SK-N-SH treated with all-trans-retinoic acid at 6 μM for 48 hours (cell line): ENCODE measurements around the gene TNS4.
A peak's percentile ranks its signal among the peaks of the same experiment; 100 is the strongest.

Source experiments
- ATAC-seq: fragments of 200-7000 bp; cut with Tn5 transposase; 3 replicates; pipeline ENCODE4 v1.9.1; 2020; ENCODE audit warnings: mild to moderate bottlenecking, moderate library complexity
- ARNTL ChIP-seq: fragments of 450-650 bp; formaldehyde crosslinking; IDR thresholded peaks from 2 replicates; pipeline ENCODE4 v1.5.0; 2020; ENCODE audit warnings: low read depth, mild to moderate bottlenecking, moderate library complexity, borderline replicate concordance
- BACH2 ChIP-seq: fragments of 250-450 bp; sonication (Bioruptor Pico); IDR thresholded peaks from 2 replicates; pipeline ENCODE4 v1.9.0; 2021; ENCODE audit warnings: mild to moderate bottlenecking, borderline replicate concordance
- CREB5 ChIP-seq: fragments of 250-450 bp; sonication (Bioruptor Pico); IDR thresholded peaks from 2 replicates; pipeline ENCODE4 v1.5.1; 2020; ENCODE audit warnings: low read depth, mild to moderate bottlenecking, moderate library complexity
- CSDC2 ChIP-seq: fragments of 250-450 bp; sonication (Bioruptor Pico); IDR thresholded peaks from 2 replicates; pipeline ENCODE4 v1.5.0; 2020; ENCODE audit warnings: mild to moderate bottlenecking, moderate library complexity
- ESRRG ChIP-seq: fragments of 250-450 bp; sonication (Bioruptor Pico); IDR thresholded peaks from 2 replicates; pipeline ENCODE4 v1.6.1; 2021; ENCODE audit warnings: mild to moderate bottlenecking
- GLIS3 ChIP-seq: fragments of 250-450 bp; sonication (Bioruptor Pico); IDR thresholded peaks from 2 replicates; pipeline ENCODE4 v1.5.0; 2020; ENCODE audit warnings: mild to moderate bottlenecking, moderate library complexity
- ISL1 ChIP-seq: fragments of 250-450 bp; sonication (Bioruptor Pico); IDR thresholded peaks from 2 replicates; pipeline ENCODE4 v2.1.2; 2022; ENCODE audit warnings: mild to moderate bottlenecking, moderate library complexity
- OSR1 ChIP-seq: fragments of 250-450 bp; sonication (Bioruptor Pico); IDR thresholded peaks from 2 replicates; pipeline ENCODE4 v1.8.0; 2022; ENCODE audit warnings: moderate library complexity, mild to moderate bottlenecking, inconsistent platforms
- PPARA ChIP-seq: fragments of 250-450 bp; sonication (Bioruptor Pico); IDR thresholded peaks from 2 replicates; pipeline ENCODE4 v1.5.0; 2020; ENCODE audit warnings: mild to moderate bottlenecking, borderline replicate concordance
- RARB ChIP-seq: fragments of 250-450 bp; sonication (Bioruptor Pico); IDR thresholded peaks from 2 replicates; pipeline ENCODE4 v1.8.0; 2021; ENCODE audit warnings: mild to moderate bottlenecking, moderate library complexity
- SNAI2 ChIP-seq: fragments of 250-450 bp; sonication (Bioruptor Pico); IDR thresholded peaks from 2 replicates; pipeline ENCODE4 v1.5.0; 2020; ENCODE audit warnings: mild to moderate bottlenecking, moderate library complexity
- TCF4 ChIP-seq: fragments of 250-450 bp; sonication (Bioruptor Pico); IDR thresholded peaks from 2 replicates; pipeline ENCODE4 v1.8.0; 2021; ENCODE audit warnings: mild to moderate bottlenecking, moderate library complexity, borderline replicate concordance
- TOX ChIP-seq: fragments of 250-450 bp; sonication (Bioruptor Pico); IDR thresholded peaks from 2 replicates; pipeline ENCODE4 v1.8.0; 2021; ENCODE audit warnings: mild to moderate bottlenecking, moderate library complexity, borderline replicate concordance
- ZC3H10 ChIP-seq: fragments of 250-450 bp; sonication (Bioruptor Pico); IDR thresholded peaks from 2 replicates; pipeline ENCODE4 v1.5.1; 2021; ENCODE audit warnings: mild to moderate bottlenecking, moderate library complexity
- ZFP3 ChIP-seq: fragments of 250-450 bp; sonication (Bioruptor Pico); IDR thresholded peaks from 2 replicates; pipeline ENCODE4 v1.5.0; 2020; ENCODE audit warnings: mild to moderate bottlenecking, moderate library complexity
- ZFP30 ChIP-seq: fragments of 450-650 bp; formaldehyde crosslinking; IDR thresholded peaks from 2 replicates; pipeline ENCODE4 v1.5.0; 2022; ENCODE audit warnings: mild to moderate bottlenecking, moderate library complexity
- ZNF565 ChIP-seq: fragments of 450-650 bp; formaldehyde crosslinking; conservative IDR thresholded peaks from 2 replicates; pipeline ENCODE4 v1.5.0; 2020; ENCODE audit warnings: low read depth, mild to moderate bottlenecking, moderate library complexity
- ZNF8 ChIP-seq: fragments of 450-650 bp; formaldehyde crosslinking; IDR thresholded peaks from 2 replicates; pipeline ENCODE4 v1.5.0; 2020; ENCODE audit warnings: mild to moderate bottlenecking, moderate library complexity
- TF ChIP-seq, protein P1 (sequence below): fragments of 250-450 bp; sonication (Bioruptor Pico); IDR thresholded peaks from 2 replicates; pipeline ENCODE4 v1.8.0; 2021; ENCODE audit warnings: low read depth, mild to moderate bottlenecking, moderate library complexity, borderline replicate concordance
- TF ChIP-seq, protein P2 (sequence below): fragments of 250-450 bp; sonication (Bioruptor Pico); IDR thresholded peaks from 2 replicates; pipeline ENCODE4 v1.8.0; 2020; ENCODE audit warnings: mild to moderate bottlenecking, moderate library complexity, borderline replicate concordance

TNS4 gene

GRCh38 chr17:40487371-40488020 lies 13.9 kb downstream of the TNS4 start:
- TF ChIP-seq CSDC2 (CRISPR knock-in tag) (no peak), CREB5 (CRISPR knock-in tag) (no peak), RARB (CRISPR knock-in tag) (no peak), TOX (no peak)
- TF ChIP-seq, all 23 proteins: peak for 0
- ATAC-seq, result no peak

DNA sequence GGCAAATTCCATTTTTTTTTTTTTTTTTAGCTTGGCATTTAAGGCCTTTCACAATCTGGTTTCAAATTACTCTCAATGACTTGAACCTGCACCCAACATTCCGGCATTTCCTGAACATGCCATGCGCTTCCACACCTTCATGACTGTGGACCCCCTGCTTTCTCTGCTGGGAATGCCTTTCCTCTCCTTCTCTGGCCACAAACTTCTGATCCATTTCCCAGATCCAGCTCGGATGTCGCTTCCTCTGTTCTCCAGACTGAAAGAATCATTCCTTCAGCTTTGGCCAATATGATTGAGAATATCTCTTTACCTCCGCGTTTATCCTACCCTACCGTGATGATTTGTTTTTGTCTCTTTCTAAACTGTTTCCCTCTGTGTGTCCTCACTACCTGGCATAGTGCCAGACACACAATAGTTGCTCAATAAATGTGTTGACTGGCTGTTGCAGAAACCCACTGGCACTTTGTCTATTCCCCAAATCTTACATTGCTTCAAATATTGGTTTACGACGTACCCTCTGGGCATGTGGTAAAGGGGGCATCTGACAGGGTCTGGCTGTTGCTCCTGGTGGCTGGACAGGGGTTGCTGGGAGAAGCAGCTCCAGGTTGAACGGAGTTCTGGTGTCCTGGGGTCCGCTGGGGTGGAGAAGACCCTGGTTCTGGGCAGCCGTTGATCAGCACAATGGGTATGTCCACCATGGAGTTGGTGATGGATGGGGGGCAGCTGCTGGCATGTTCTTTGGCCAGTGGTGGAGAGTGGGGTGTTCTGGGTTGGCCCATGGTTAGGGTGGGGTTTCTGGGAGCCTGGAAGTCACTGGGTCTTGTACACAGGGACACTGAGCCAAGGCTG lies 14.7 kb downstream of the TNS4 start:
- TF ChIP-seq ARNTL (CRISPR knock-in tag), result no peak
- no peak for TF ChIP-seq TCF4 (CRISPR knock-in tag)
- TF ChIP-seq, protein P1, sequence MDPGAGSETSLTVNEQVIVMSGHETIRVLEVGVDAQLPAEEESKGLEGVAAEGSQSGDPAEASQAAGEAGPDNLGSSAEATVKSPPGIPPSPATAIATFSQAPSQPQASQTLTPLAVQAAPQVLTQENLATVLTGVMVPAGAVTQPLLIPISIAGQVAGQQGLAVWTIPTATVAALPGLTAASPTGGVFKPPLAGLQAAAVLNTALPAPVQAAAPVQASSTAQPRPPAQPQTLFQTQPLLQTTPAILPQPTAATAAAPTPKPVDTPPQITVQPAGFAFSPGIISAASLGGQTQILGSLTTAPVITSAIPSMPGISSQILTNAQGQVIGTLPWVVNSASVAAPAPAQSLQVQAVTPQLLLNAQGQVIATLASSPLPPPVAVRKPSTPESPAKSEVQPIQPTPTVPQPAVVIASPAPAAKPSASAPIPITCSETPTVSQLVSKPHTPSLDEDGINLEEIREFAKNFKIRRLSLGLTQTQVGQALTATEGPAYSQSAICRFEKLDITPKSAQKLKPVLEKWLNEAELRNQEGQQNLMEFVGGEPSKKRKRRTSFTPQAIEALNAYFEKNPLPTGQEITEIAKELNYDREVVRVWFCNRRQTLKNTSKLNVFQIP (CRISPR knock-in tag), result no peak
- no peak for TF ChIP-seq OSR1 (CRISPR knock-in tag)
- TF ChIP-seq PPARA, result no peak
- TF ChIP-seq, protein P2, sequence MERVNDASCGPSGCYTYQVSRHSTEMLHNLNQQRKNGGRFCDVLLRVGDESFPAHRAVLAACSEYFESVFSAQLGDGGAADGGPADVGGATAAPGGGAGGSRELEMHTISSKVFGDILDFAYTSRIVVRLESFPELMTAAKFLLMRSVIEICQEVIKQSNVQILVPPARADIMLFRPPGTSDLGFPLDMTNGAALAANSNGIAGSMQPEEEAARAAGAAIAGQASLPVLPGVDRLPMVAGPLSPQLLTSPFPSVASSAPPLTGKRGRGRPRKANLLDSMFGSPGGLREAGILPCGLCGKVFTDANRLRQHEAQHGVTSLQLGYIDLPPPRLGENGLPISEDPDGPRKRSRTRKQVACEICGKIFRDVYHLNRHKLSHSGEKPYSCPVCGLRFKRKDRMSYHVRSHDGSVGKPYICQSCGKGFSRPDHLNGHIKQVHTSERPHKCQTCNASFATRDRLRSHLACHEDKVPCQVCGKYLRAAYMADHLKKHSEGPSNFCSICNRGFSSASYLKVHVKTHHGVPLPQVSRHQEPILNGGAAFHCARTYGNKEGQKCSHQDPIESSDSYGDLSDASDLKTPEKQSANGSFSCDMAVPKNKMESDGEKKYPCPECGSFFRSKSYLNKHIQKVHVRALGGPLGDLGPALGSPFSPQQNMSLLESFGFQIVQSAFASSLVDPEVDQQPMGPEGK, result no peak

GRCh38 chr17:40485851-40486521 lies 15.4 kb downstream of the TNS4 start:
- TF ChIP-seq ARNTL (CRISPR knock-in tag), result no peak
- TF ChIP-seq BACH2 (CRISPR knock-in tag), result no peak
- TF ChIP-seq ZNF8 (CRISPR knock-in tag), result no peak
- no peak for TF ChIP-seq PPARA
- no peak for TF ChIP-seq CREB5 (CRISPR knock-in tag)
- no peak for TF ChIP-seq ZC3H10 (CRISPR knock-in tag)
- TF ChIP-seq ZNF565 (CRISPR knock-in tag), result no peak
- no peak for TF ChIP-seq CSDC2 (CRISPR knock-in tag)
- TF ChIP-seq TOX, result no peak; the same call in 1 of the 2 replicates
- no peak for TF ChIP-seq ZFP3 (CRISPR knock-in tag)
- no peak for TF ChIP-seq TCF4 (CRISPR knock-in tag)
- no peak for TF ChIP-seq SNAI2
- no peak for TF ChIP-seq ZFP30 (CRISPR knock-in tag)
- TF ChIP-seq ISL1 (CRISPR knock-in tag), result no peak
- no peak for TF ChIP-seq ESRRG (CRISPR knock-in tag)
- TF ChIP-seq GLIS3, result no peak
- TF ChIP-seq, protein P2, result no peak
- TF ChIP-seq, protein P1 (CRISPR knock-in tag), result no peak

More for the DNA sequence above, 14.7 kb downstream of the TNS4 start:
- ATAC-seq, result no peak

More at GRCh38 chr17:40485851-40486521, 15.4 kb downstream of the TNS4 start:
- peak; percentile 90 for ATAC-seq
